ENCODE data around the gene FGFBP3.

FGFBP3 gene

DNA sequence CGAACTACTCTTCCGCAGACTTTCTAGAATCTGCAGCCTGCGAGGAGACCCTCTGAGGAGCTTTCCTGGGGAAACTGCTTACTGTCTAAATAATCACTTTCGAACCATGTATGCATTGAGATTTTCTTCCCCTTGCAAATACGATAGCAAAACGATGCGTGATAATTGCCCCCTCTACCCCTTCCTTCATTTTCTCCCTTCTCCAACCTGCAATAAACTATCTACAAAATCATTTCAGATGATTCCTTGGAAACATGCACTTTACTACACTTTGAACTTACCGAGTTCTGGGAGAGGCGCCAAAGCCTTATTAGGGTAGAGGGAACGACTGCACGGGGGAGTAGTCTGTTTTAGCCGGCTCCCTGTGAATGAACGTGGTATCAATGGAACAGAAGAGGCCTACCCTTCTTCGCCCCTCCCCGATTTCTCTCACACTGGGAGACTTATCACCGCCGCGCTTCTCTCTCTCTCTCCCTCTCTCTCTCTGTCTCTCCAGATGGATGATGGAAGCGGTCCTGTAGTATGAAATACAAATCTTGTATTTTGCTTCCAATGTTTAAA, at the start of gene FGFBP3:
FGFBP3 (minus strand) TSS at position 370 of the 561 bp plus-strand sequence. CDS start 517 bp downstream, outside the sequence.
- DNase-seq (ENCODE audit: extremely low read depth in 1 of 2, low read depth in 1 of 2): no peak

DNA sequence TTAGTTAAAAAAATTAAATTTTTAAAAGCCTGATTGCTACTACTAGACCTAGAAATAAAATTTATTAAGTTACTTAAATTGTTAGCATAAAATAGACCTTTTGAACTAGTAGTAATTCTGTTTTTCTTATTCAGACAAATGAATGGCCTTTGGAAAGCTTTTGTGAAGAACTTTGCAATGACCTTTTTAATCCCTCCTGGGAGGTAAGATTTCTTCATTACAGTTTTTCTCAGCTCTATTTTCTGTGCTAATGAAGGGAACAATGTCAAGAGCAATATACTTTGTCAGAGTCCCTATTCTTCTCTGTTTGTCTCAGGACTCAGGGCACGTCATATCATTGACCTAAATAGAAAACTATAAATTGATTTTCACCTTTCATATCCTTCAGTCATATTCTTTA, 47.8 kb upstream of the FGFBP3 start:
- DNase-seq (ENCODE audit: extremely low read depth in 1 of 2, low read depth in 1 of 2): no peak

GRCh38 chr10:91955114-91955513, 45.8 kb upstream of the FGFBP3 start:
- DNase-seq (ENCODE audit: extremely low read depth in 1 of 2, low read depth in 1 of 2): no peak

DNA sequence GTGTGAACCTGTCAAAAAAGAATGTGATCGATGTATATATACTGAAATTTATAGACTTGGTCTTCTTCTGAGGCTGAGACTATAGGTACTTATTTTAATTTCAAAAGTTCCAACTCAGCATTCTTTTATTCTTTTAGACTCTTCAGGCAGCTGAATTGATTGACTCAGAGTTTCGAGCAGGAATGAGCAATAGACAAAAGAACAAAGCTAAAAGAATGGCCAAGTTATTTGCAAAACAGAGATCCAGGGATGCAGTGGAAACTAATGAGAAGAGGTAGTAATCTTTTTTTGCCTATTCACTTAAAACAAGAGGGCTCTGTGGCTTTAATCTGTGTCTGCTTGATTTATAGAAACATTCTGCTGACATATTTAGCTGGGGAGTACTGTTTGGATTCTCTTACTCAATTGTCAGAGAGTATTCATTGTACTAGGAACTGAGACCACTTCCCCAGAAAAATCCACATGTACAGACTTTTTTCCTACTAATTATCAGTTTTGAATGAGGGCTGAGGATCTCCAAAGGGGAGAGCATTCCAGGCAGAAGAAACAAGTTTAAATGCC, 44.4 kb upstream of the FGFBP3 start:
- DNase-seq (ENCODE audit: extremely low read depth in 1 of 2, low read depth in 1 of 2): no peak

DNA sequence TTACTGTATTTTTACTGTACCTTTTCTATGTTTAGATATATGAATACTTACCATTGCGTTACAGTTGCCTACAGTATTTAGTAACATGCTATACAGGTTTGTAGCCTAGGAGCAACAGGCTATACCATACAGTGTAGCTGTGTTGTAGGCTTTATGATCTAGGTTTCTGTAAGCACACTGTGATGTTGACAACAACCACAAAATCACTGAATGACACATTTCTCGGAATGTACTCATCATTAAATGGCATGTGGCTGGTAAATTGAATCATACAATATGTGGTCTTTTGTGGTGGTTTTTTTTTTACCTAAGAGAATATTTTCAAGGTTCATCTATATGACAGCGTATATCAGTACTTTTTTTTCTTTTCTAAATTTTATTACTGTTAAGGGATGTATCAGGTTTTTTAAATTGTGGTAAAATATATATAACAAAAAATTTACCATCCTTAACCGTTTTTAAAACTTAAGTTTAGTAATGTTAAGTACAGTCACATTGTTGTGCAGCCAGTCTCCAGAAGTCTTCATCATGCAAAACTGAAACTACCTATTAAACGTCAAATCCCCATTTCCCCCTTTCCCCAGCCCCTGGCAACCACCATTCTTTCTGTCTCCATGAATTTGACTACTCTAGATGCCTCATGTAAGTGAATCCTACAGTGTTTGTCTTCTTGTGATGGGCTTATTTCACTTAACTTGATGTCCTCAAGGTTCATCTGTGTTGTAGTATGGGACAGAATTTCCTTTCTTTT, 35.8 kb upstream of the FGFBP3 start:
- no peak for DNase-seq (ENCODE audit: extremely low read depth in 1 of 2, low read depth in 1 of 2)

- no peak for DNase-seq (ENCODE audit: extremely low read depth in 1 of 2, low read depth in 1 of 2)
Observed at GRCh38 chr10:91941426-91941825, 32.1 kb upstream of the FGFBP3 start.

- DNase-seq (ENCODE audit: extremely low read depth in 1 of 2, low read depth in 1 of 2): no peak
Observed at GRCh38 chr10:91939653-91940052, 30.4 kb upstream of the FGFBP3 start.

DNA sequence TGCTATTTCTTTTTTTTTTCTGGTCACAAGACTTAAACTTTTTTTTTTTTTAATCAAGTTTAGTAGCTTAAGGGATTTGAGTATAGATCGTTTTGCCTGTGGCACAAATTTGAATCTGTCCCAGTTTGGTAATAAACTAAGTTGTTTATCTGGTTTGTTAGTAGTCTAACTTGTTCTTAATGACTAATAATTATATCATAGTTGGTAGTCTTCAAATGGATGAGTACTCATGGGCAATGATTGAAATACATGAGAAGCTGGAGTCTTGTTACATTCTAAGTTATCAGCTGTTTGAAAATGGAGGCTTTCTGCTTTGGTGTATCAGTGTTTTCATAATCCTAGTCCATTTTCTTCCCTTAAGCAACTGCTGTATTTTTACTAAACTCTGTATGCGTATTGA, 26.6 kb upstream of the FGFBP3 start:
- no peak for DNase-seq (ENCODE audit: extremely low read depth in 1 of 2, low read depth in 1 of 2)

GRCh38 chr10:91932737-91933136, 23.5 kb upstream of the FGFBP3 start:
- no peak for DNase-seq (ENCODE audit: extremely low read depth in 1 of 2, low read depth in 1 of 2)

DNA sequence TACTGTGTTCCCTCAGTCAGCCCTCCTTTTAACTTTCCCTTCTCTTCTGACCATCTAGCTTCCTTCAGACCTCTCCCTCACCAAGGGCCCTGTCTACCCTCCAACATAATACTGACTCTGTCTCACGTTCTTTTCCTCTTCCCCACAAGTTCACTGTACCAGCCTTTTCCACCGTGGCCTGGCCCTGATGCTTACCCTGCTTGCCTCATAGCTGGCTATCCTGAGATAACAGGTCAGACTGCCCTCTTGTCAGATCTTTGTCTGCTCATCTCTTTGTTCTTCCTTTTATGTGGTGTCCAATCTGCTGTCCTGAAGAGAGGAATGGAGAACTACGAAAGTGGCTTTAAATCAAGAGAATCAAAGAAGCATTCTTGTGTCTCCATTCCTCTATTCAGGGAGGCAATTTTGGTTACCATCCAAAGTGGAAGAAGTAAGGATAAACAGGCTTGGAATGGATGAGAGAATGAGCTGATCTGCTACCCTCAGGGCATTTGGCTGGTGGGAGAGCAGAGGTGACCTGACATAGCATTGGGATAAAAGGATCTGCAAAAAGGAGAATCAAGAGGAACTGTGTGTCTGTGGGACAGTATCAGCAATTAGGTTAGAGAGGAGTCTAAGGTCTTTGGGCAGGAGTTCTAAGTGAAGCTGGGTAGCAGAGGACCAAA, 22.4 kb upstream of the FGFBP3 start:
- DNase-seq (ENCODE audit: extremely low read depth in 1 of 2, low read depth in 1 of 2): no peak

DNA sequence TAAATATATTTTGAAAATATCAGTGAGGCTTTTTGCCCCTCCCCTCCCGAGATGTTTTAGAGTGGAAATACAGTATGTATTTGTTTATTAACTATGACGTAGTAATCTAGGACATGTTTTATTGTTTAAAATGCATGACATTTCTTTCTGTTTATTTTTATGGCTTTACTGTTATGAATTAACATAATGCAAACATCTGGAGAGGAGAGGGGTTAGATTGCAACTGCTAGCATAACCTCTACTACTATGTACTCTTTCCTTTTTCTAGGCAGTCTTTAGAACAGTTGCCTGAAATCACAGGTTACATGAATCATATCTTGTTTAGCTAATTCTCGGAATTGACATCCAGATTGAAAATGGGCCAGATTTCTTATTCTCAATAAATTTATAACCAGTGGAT, 21.7 kb upstream of the FGFBP3 start:
- DNase-seq (ENCODE audit: extremely low read depth in 1 of 2, low read depth in 1 of 2): no peak

DNA sequence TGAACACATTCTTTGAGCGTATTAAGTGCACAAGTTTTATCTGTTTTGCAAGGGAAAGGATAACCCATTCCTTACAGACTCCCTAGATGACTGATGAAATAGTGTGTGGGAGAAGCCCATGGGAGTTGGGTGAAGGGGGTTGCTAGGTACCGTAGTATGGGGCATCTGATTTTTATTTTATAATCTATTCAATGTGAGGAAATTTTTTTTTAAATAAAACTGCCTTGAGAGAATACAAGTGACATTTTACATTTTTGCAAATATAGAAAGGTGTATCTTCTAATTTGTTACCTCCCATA, 15.7 kb upstream of the FGFBP3 start:
- no peak for DNase-seq (ENCODE audit: extremely low read depth in 1 of 2, low read depth in 1 of 2)

DNA sequence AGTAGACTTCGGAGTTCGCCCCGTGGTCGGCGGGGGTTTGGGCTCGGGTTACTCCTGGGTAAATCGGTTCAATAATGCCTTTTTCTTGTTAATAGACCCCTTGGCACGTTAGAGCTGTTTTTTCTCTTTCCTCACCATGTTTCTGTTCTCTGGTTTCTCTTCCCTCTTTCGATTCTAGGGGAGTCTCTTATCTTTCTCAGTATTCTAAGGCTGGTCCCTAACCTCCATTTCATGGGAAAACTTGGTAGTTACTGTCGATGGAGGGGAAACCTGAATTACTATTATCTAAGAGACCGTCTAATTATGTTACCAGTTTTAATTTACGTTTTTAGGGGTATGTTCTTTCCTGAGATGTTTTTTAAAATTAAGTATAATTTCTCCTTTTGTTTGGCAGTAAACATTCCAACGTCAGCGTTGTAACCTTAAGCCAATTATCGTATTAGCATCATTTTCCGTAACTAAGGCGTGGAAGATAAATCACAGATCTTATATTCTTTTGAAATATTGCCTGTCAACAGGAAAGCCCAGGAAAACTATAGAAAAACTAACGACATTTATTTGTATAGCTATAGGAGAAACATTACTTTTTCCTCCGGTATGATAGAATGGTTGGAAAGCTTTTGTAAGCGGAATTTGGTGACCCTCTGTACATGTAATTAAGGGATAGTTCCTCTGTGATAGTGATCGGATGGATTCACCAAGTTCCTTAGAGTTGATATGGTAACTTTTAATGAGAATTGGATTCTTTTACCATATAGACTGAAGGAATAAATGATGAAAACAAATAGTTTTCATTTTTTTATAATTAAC, 15.1 kb upstream of the FGFBP3 start:
- DNase-seq (ENCODE audit: extremely low read depth in 1 of 2, low read depth in 1 of 2): no peak

- peak; percentile 76 to 83 for DNase-seq (ENCODE audit: extremely low read depth in 1 of 2, low read depth in 1 of 2)
Observed at GRCh38 chr10:91923371-91924211, 14.3 kb upstream of the FGFBP3 start, which contains the start of gene BTAF1. Gene BTAF1 (plus strand): TSS chr10:91923770. CDS start chr10:91924077, 307 bp downstream.

- DNase-seq (ENCODE audit: extremely low read depth in 1 of 2, low read depth in 1 of 2): no peak
Observed at GRCh38 chr10:91919651-91920050, 10.4 kb upstream of the FGFBP3 start.

- DNase-seq (ENCODE audit: extremely low read depth in 1 of 2, low read depth in 1 of 2): no peak
Observed at GRCh38 chr10:91910467-91910866, 1.2 kb upstream of the FGFBP3 start.

DNA sequence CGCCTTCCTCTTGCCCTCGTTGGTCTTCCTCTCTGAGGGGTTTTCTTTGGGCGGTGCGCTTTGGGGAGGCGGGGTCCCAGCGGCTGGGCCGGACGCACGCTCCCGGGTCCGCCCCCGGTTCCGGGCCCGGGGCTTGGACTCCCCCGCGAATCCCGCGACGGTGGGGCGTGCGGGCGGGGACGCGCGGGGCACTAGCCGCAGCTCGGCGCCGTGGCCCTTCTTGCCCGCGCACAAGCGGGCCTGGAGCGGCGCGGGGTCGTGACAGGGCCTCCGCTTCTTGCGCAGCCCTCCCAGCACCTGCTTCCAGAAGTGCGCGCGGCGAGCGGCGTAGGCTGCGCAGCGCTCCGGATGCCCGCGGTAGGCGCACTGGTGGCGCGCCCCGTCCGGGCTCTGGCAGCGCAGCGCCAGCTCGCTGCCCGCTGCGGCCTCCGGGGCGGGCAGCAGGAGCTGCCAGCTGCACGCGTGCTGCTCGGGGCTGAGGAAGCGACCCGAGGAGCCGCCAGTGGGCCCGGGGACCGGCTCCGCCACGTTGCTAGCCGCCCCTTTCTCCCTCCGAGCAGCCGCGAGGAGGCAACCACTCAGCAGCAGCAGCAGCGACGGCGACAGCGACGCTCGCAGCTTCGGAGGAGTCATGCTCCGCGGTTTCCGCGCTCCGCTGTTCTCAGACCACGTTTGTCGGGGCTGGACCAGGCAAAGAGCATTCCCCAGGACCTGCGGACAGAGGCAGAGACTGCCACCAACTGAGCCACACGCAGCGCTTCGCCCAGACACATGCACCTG, 759 bp downstream of the FGFBP3 start:
- peak; percentile 58 to 71 for DNase-seq (ENCODE audit: extremely low read depth in 1 of 2, low read depth in 1 of 2)

GRCh38 chr10:91907914-91908336, 1.4 kb downstream of the FGFBP3 start:
- no peak for DNase-seq (ENCODE audit: extremely low read depth in 1 of 2, low read depth in 1 of 2)

DNA sequence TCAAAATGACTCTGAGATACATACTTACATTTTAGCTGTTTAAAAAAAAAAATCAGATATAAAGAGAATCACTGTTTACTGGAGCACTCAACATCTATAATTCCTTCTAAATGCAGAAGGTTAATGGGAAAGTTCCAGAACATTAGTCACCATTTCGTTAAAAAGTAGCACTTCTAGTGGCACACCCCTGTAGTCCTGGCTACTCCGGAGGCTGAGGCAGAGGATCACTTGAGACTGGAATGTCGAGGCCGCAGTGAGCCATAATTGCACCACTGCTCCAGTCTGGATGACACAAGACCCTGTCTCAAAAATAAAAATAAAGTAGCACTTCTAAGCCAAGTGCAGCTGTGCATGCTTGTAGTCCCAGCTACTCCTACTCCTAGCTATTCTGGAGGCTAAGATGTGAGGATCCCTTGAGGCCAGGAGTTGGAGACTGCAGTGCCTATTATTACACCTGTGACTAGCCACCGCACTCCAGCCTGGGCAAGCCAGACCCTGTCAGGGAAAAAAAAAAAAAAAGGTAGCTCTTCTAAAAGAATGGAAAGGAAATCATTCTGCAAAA, 2.2 kb downstream of the FGFBP3 start:
- DNase-seq (ENCODE audit: extremely low read depth in 1 of 2, low read depth in 1 of 2): no peak

Measured in stimulated activated CD8-positive, alpha-beta memory T cell treated with anti-CD3 and anti-CD28 coated beads, Interleukin-7, amount 100 ng/mL, for 48 hours (primary cell).